GM19240 (cell line): ENCODE data around the gene ELMO1.

Source experiments
- DNase-seq: peaks from one replicate; pipeline ENCODE4 v3.0.0; 2011; ENCODE audit warnings: low spot score; ENCODE audit not compliant: insufficient read length

ELMO1 gene, protein sequence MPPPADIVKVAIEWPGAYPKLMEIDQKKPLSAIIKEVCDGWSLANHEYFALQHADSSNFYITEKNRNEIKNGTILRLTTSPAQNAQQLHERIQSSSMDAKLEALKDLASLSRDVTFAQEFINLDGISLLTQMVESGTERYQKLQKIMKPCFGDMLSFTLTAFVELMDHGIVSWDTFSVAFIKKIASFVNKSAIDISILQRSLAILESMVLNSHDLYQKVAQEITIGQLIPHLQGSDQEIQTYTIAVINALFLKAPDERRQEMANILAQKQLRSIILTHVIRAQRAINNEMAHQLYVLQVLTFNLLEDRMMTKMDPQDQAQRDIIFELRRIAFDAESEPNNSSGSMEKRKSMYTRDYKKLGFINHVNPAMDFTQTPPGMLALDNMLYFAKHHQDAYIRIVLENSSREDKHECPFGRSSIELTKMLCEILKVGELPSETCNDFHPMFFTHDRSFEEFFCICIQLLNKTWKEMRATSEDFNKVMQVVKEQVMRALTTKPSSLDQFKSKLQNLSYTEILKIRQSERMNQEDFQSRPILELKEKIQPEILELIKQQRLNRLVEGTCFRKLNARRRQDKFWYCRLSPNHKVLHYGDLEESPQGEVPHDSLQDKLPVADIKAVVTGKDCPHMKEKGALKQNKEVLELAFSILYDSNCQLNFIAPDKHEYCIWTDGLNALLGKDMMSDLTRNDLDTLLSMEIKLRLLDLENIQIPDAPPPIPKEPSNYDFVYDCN

GRCh38 chr7:37448636-37449361 lies at the start of gene ELMO1:
Gene ELMO1, minus strand, starts transcription at chr7:37448864. Its CDS starts 106,174 bp downstream, at chr7:37342690.
- peak; percentile 61 for DNase-seq

- DNase-seq = no peak
Measured at GRCh38 chr7:37497576-37497975, 48.9 kb upstream of the ELMO1 start.

GRCh38 chr7:37495574-37496184 lies 47.0 kb upstream of the ELMO1 start:
- no peak for DNase-seq

GRCh38 chr7:37494926-37495325 lies 46.3 kb upstream of the ELMO1 start:
- peak; percentile 14 for DNase-seq

GRCh38 chr7:37493810-37494209 lies 45.1 kb upstream of the ELMO1 start:
- DNase-seq = no peak

DNA sequence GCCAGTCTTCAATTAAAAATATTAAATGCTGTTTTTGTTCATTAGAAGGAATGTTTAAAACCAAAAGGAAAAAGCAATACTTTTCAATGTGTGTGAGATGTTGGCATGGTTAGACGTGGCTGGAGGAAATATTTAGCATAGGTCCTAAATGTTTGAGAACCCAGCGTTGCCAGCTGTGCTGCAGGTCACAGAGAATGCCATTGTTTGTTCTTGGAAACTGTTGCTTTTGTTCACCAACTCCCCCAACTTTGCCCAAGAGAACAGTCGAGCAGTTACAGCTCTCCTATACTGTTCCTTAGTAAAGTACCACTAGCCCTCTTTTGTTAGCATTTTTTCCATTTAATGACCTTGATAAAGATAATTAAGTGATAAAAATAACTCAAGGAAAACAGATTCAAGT lies 44.5 kb upstream of the ELMO1 start:
- no peak for DNase-seq

- no peak for DNase-seq
Measured at GRCh38 chr7:37491919-37492694, 43.4 kb upstream of the ELMO1 start.

GRCh38 chr7:37489703-37490102 lies 41.0 kb upstream of the ELMO1 start:
- DNase-seq = no peak

- no peak for DNase-seq
Measured at GRCh38 chr7:37488163-37488764, 39.6 kb upstream of the ELMO1 start.

DNA sequence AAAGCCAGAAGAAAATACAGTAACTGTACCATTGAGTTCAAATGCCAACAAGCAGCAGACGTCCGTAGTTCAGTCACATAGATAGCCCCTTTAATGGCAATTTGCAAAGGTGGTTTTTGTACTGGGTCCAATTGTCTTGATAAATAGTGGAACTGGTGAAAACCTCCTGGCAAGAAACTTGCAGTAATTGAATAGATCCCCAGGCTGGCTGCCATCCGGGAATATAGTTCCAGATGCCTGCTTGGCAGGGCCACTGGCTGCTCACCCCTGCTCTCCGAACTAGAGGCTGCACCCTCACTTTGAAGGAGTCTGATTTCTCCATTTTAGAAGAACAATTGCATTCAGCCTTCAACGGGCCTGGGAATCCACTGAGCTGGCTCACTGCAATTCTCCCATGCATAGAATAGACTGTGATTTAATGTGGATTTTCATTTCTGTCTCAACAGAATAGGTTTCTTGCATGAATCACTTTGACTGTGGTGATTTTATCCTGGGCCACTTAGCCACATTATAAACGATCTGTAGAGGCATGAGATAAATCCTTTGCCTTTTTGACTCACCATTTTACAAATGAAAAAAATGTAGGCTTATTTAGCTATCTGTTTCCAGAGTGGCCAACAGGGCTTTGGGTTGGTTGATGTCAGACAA lies 35.9 kb upstream of the ELMO1 start:
- no peak for DNase-seq

GRCh38 chr7:37483627-37484026 lies 35.0 kb upstream of the ELMO1 start:
- DNase-seq = no peak

DNA sequence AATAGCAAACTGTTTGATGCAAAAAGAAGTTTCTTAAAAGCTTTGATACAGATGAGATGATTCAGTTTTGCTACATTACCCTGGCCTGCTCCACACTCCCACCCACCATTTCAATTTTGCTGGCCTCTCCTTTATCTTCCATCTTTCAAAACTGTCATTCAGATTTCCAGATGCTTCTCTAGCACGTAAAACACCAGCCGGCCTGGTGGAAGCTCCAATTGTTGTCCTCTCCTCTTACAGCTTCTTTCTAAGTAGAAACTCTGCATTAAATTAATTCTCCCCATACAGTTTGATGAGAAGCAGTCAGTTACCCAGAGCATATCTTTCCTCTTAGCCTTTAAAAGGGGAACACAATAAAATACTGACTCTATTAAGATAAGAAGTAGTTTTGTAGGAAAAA lies 34.3 kb upstream of the ELMO1 start:
- DNase-seq = no peak

GRCh38 chr7:37482505-37482904 lies 33.8 kb upstream of the ELMO1 start:
- no peak for DNase-seq

GRCh38 chr7:37481722-37482288 lies 33.1 kb upstream of the ELMO1 start:
- no peak for DNase-seq

GRCh38 chr7:37481154-37481553 lies 32.5 kb upstream of the ELMO1 start:
- no peak for DNase-seq

DNA sequence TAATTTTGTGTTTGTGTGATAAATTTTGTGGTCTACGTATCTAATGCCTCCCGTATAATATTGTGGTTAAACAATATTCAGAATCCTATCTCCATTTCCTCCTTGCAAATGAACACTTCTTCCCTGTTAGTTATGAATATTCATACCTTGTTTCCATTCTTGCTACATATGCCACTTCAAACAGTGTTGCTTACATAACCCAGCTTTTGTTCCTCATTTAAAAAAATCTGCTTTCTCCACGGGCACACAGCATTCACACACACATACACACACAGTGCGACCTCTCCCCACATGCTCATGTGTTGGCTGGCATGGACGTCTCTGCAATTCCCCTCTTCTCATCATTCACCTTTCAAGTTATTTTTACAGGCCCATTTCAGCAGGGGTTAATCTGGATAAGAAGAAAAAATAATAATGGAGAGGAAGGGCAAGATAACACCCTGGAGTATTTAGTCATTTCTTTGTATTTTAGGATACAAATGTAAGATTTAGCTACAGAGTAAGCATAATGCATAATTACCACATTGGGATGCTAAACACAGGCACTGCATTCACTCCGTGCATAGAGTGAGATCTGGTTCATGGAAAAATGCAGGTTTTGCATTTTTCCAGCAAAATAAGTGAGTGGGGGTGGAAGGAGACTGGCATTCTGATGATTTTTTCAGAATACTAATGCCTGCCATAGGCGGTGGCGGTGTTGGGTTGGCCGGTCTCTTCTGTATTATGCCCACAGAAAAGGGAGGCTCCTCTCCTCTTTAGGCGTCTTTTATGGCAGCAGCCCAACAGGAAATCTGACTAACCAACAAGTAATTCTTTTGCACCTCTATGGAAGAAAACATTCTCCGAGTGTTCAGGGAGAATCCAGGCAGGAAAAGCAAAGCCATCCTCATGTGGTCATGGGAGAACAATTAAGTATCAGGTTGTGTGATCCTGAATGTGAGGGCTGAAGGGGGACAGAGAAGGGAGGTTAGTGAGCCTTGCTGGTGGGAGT lies 31.7 kb upstream of the ELMO1 start:
- DNase-seq = no peak

GRCh38 chr7:37476881-37477450 lies 28.3 kb upstream of the ELMO1 start:
- no peak for DNase-seq

DNA sequence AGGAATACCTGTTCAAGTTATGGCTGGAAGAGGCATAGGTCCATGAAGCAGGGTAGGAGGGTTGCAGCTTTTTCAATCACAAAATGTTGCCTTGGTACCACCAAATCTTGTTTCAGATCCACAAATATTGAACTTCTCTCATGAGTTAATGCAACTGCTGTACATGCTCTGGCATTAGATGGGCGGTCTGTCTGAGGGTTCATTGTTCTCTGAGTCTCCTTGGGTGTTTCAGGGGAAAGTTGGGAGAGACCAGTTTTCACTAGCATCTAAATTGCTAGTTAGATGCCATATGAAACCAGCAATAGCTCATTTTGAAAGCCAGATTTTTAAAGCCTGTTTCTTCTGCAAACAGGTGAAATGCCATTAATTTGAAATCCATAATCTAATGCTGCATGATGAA lies 27.8 kb upstream of the ELMO1 start:
- DNase-seq = no peak
